NB4 (cell line): ENCODE results near the gene ADRA2A.

Experiments used
- DNase-seq: peaks from one replicate; pipeline ENCODE4 v3.0.0; 2010; ENCODE audit warnings: low read depth
- H3K4me3 ChIP-seq: one replicate; pipeline ENCODE4 v1.5.1; 2011; ENCODE audit warnings: mild to moderate bottlenecking, low read depth, low read length, moderate library complexity
- CTCF ChIP-seq: IDR thresholded peaks from one replicate; pipeline ENCODE4 v1.5.1; 2012; ENCODE audit warnings: low read depth, low read length
- MYC ChIP-seq: IDR thresholded peaks from 2 replicates; pipeline ENCODE4 v1.6.1; 2011; ENCODE audit warnings: low read depth, low read length
- POLR2A ChIP-seq: IDR thresholded peaks from 2 replicates; pipeline ENCODE4 v1.6.1; 2011; ENCODE audit warnings: mild to moderate bottlenecking; ENCODE audit not compliant: insufficient read length; ENCODE audit errors: extremely low read depth
- TF ChIP-seq, protein P1 (sequence below): IDR thresholded peaks from 2 replicates; pipeline ENCODE4 v1.6.1; 2011; ENCODE audit warnings: low read depth, low read length

ADRA2A gene

GRCh38 chr10:111076682-111077478 lies at the start of gene ADRA2A:
Gene ADRA2A, plus strand, starts transcription at chr10:111077029. Its CDS starts 968 bp downstream, at chr10:111077997.
- H3K4me3 ChIP-seq, result no peak within 1 kb of the TSS
- DNase-seq, result peak; percentile 32
- TF ChIP-seq POLR2A, result no peak
- no peak for TF ChIP-seq MYC
- no peak for TF ChIP-seq CTCF
- TF ChIP-seq, protein P1, sequence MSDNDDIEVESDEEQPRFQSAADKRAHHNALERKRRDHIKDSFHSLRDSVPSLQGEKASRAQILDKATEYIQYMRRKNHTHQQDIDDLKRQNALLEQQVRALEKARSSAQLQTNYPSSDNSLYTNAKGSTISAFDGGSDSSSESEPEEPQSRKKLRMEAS, result no peak

DNA sequence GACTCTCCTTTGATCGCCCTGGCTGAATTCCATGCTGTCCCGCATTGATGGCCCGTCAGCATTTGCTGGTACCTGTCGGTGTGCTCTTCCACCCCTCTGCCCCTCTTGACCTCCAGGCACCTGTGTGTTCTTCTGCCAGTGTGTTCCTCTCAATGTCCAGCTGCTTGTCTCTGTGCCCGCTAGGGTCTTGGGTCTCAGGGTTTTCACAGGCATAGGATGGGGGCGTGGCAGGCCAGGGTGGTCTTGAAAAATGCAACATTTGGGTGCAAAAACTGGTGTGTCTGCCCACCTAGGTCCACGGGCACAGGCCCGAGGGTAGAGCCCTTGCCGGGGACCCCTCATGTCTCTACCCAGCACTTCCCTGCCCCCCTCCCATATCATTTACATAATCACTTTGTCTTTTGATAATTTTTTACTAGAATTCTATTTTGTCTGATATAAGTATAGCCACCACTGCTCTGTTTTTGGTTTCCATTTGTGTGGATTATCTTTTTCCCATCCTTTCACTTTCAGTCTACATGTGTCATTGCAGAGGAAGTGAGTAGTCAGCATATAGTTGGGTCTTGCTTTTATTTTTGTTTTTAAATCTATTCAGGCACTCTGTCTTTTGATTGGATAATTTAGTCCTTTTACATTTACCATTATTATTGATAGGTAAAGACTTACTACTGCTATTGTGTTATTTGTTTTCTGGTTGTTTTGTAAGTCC lies 46.6 kb upstream of the ADRA2A start:
- DNase-seq, result no peak
- no peak for TF ChIP-seq POLR2A
- TF ChIP-seq, protein P1, result no peak
- TF ChIP-seq CTCF, result no peak
- TF ChIP-seq MYC, result no peak
- H3K4me3 ChIP-seq, result no peak overlapping the region

DNA sequence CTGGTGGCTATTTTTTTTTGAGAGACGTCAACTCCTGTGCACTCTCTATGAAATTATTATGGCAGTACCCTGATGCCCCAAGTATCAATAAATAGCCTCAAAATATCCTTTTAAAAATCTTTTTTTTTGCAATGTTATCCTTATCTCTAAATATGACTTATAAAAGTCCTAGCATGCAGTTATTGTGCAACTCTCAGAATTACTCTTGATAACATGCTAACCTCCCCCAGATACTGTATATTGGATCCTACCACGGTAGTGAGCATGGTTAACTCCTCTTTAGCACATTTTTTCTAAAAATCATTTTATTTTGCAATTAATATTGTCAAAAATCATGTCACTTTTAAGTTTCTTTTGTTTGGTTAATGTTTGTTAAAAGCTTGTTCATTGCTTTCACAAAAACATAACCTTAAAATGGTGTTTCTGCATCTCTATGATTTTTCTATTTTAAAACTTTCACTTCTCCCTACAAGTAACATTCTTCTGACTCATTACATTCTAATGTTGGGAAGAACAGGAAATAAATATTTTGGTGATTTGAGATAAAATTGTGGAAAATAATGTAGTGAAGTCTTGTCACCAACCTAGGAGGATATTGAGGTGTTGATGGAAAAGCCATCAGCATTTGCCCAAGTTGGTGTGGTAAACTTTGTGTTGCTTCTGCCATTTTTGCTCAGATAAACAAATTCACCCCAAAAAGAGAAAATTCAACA lies 42.1 kb upstream of the ADRA2A start:
- no peak for DNase-seq
- no peak for TF ChIP-seq POLR2A
- TF ChIP-seq, protein P1, result no peak
- no peak for TF ChIP-seq MYC
- H3K4me3 ChIP-seq, result no peak overlapping the region

DNA sequence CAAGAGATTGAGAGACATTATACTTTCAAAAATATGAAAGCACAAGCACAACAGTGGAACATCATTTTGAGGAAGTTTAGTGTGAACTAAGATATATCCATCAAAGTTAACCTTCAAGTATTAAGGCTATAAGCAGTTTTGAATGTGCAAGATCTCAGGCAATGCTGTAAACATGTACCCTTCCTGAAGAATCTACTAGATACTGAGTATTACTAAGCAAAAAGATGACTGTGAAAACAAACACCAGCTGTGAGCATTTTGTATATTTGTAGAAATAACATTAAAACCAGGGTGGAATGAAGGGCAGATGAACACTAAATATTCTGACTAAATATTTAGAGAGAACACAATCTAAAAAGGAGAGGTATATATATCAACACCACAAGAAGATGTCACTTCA lies 41.3 kb upstream of the ADRA2A start:
- no peak for DNase-seq
- no peak for TF ChIP-seq POLR2A
- TF ChIP-seq CTCF, result no peak
- TF ChIP-seq MYC, result no peak
- TF ChIP-seq, protein P1, result no peak
- H3K4me3 ChIP-seq, result no peak overlapping the region

DNA sequence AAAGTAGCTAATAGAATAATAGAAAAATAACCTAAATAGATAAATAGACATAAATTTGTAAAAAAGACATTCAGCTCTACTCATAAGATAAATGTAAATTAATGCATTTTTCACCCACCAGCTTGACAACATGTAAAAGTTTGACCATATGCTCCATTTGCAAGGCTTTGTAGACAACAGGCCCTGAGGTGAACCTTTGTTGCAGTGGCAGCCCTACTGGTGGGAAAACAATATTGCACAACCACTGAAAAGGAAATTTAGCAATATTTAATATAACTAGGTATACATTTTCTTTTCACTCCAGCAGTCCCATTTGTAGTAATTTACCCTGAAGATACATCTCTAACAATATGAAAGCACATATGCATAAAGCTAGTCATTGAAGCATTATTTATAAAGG lies 39.0 kb upstream of the ADRA2A start:
- TF ChIP-seq MYC (no peak), CTCF (no peak), POLR2A (no peak)
- TF ChIP-seq, protein P1, result no peak
- no peak overlapping the region for H3K4me3 ChIP-seq
- DNase-seq, result peak; percentile 30
